ENCODE results near the gene YWHAE.

DNA sequence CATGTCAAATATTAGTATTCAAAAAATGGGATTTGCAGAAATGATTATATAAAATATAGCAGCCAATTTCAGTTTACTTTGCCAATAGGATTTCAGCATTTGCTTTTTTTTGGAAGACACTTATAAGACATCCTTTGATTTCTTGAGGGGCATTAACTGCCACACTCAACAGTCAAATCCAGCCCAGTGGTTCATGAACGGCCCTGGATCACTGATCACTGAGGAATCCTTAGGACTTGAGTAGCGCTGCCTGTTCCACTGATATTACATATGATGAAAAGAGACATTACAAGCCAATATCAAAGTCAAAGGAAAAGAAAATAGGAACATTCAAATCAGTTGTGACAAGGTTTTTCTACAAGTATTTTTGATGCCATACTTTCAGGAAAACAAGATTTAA is 21.0 kb upstream of the YWHAE start:
- TF ChIP-seq, protein P1, sequence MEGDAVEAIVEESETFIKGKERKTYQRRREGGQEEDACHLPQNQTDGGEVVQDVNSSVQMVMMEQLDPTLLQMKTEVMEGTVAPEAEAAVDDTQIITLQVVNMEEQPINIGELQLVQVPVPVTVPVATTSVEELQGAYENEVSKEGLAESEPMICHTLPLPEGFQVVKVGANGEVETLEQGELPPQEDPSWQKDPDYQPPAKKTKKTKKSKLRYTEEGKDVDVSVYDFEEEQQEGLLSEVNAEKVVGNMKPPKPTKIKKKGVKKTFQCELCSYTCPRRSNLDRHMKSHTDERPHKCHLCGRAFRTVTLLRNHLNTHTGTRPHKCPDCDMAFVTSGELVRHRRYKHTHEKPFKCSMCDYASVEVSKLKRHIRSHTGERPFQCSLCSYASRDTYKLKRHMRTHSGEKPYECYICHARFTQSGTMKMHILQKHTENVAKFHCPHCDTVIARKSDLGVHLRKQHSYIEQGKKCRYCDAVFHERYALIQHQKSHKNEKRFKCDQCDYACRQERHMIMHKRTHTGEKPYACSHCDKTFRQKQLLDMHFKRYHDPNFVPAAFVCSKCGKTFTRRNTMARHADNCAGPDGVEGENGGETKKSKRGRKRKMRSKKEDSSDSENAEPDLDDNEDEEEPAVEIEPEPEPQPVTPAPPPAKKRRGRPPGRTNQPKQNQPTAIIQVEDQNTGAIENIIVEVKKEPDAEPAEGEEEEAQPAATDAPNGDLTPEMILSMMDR (IDR thresholded peaks at IDR 0.05), result no peak
- TF ChIP-seq POLR2A (IDR thresholded peaks at IDR 0.05), result no peak

Data from right lobe of liver (tissue), 4 donors.